HS-27A (cell line): ENCODE measurements around the gene CRYBA2.
A peak's percentile ranks its signal among the peaks of the same experiment; 100 is the strongest.

Source experiments
- DNase-seq: peaks from one replicate; pipeline ENCODE4 v3.0.0-alpha.2; 2012; ENCODE audit warnings: low read depth, missing footprints

CRYBA2 gene, protein sequence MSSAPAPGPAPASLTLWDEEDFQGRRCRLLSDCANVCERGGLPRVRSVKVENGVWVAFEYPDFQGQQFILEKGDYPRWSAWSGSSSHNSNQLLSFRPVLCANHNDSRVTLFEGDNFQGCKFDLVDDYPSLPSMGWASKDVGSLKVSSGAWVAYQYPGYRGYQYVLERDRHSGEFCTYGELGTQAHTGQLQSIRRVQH

DNA sequence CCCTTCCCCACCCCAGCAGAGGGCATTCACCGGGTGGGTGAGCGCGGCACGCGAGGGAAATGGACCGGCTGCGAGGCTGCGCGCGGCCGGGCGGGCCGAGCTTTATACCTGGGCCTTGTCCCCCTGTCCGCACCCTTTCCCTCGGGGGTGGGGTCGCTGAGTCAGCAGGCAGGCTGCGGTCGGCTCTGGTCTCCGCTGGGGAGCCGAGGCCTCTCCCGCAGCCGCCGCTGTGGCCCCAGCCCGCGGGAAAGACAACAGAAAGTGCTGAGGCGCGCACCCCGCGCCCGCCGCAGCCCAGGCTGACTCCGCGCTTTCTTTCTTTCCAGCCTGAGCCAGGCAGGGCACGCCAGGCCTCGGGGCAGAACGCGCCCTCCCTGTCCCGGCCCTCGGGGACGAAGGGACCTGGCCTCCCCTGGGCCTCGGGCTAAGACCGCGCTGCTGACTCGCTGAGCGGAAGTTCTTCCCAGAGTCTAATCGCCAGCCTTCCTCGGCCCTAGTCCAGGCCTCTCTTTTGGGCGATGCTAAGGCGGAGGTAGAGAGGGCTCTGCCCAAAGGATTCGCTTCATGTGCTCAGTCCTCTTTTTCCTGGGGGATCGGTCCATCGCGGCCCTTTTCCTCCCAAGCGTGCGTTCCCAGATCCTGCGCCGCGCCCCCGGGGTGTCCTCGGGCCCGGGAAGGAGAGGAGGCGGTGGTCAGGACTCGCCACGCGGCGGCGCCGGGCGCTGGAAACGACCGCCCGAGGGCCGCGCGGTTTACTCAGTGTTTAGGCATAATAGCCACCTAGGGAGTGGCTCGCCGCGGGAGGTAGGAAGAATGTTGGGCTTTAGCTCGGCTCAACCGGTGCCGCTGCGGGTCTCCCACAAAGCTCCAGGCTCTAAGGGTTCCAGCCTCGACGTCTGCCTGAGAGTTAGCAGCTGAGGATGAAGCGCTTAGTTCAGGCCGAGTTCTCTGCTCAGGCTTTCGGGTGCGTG lies at the start of gene CRYBA2:
Gene CRYBA2 (minus strand): TSS at position 78 of the 971 bp plus-strand sequence. CDS start 246 bp downstream, outside the sequence.
- no peak for DNase-seq

DNA sequence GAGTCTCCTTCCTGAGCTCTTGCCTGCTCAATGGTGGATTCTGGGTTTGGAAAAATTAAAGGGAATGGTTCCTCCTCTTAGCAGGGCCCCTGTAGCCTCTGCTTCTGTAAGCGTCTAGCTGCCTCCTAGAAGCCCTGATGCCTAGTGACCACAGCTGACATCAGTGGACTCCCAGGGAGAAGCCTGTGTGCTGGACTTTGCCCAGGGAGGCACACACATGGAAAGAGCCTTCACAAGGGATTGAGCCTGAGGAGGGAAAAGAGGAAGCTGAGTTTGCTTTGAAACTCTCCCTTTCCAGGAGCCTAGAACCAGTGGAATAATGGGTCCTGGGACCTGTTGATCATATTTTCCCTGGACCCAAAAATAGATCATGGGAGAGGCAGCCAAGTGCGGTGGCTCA lies 49.5 kb upstream of the CRYBA2 start:
- no peak for DNase-seq

GRCh38 chr2:219042157-219042556 lies 48.9 kb upstream of the CRYBA2 start:
- DNase-seq: no peak

GRCh38 chr2:219041252-219041651 lies 48.0 kb upstream of the CRYBA2 start, which contains the start of gene CFAP65:
Gene CFAP65 (minus strand): TSS chr2:219041516. CDS start chr2:219039048, 2,468 bp downstream.
- no peak for DNase-seq

GRCh38 chr2:219038600-219038999 lies 45.4 kb upstream of the CRYBA2 start:
- DNase-seq: no peak

GRCh38 chr2:219037783-219038499 lies 44.7 kb upstream of the CRYBA2 start:
- DNase-seq: no peak

DNA sequence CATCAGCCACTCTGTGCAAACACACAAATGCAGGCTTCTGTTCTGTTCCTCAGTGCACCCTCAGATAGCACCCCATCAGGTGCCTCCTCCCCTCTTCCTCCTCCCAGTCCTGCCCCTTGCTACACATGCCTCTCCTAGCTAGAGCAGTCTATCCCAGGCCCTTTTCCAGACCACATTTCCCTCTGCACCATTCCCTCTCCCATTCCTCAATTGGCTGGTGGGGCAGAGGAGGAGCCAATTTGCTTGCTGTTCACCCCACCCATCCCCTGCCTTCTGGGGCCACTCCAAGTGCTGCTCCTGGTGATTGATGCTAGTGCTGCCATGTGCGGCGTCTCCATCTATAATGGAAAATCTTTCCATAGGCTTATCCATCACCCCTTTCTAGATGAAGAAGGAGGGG lies 42.7 kb upstream of the CRYBA2 start:
- no peak for DNase-seq

GRCh38 chr2:219034823-219035222 lies 41.6 kb upstream of the CRYBA2 start:
- DNase-seq: no peak

GRCh38 chr2:219032051-219032745 lies 39.0 kb upstream of the CRYBA2 start:
- no peak for DNase-seq

GRCh38 chr2:219031005-219031738 lies 38.0 kb upstream of the CRYBA2 start:
- no peak for DNase-seq

- no peak for DNase-seq
These were observed 37.1 kb upstream of the CRYBA2 start for GRCh38 chr2:219030177-219030940.

GRCh38 chr2:219029829-219030165 lies 36.6 kb upstream of the CRYBA2 start:
- DNase-seq: peak; percentile 9

DNA sequence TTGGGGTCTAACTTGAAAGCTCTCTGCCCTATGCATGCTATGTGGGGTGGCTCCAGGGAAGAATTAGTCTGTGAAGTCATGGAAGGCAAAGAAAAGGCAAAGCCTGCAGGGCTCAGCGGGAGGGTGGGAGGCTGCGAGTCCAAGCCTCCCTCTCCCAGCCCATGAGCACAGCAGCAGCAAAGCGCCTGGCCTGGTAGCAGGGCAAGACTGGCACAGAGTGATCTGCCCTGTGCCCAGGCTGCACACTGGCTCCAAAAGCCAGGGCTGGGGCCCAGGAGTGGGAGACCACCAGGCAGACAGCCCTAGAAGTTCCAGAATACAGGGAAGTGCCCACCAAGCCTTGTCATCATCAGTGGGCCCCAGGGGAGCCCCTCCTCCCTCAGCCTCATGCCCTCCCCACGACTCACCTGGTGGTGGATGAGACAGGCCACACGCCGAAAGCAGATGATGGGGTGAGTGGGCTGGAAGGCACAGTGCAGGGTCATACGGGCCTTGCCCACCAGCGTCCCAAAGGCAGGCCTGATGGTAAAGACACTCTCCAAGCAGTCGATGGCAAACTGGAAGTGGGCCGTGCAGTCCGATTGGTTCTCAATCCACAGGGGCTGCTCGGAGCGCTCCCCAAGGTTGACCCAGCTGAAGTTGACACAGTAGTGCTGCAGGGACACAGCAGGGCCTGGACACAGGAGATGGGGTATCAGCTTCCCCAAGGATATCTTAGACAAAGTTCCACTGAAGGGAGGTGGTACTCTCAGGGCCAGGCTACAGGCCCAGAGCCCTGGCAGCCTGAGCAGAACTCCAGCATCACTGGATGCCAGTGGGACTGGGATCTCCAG lies 36.0 kb upstream of the CRYBA2 start:
- no peak for DNase-seq

GRCh38 chr2:219028141-219028540 lies 34.9 kb upstream of the CRYBA2 start:
- no peak for DNase-seq

GRCh38 chr2:219027511-219028055 lies 34.4 kb upstream of the CRYBA2 start:
- DNase-seq: no peak

DNA sequence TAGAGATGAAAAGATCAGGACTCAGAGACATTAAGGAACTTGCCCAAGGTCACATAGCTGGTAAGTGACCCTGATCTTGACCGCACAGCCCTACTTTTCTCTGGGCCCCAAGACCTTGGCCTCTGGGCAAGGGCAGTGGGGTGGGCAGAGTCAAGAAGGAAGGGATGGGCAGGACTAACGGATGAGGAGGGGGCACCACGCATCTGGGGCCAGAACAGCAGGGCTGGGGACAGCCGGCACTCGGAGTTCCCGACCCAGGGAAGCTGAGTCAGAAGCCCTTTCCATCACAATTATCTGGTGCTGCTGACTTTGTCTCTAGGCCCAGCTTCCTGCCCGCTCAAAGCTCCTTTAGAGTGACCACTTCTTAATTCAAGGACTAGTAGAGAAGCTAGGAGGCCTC lies 33.7 kb upstream of the CRYBA2 start:
- DNase-seq: no peak

DNA sequence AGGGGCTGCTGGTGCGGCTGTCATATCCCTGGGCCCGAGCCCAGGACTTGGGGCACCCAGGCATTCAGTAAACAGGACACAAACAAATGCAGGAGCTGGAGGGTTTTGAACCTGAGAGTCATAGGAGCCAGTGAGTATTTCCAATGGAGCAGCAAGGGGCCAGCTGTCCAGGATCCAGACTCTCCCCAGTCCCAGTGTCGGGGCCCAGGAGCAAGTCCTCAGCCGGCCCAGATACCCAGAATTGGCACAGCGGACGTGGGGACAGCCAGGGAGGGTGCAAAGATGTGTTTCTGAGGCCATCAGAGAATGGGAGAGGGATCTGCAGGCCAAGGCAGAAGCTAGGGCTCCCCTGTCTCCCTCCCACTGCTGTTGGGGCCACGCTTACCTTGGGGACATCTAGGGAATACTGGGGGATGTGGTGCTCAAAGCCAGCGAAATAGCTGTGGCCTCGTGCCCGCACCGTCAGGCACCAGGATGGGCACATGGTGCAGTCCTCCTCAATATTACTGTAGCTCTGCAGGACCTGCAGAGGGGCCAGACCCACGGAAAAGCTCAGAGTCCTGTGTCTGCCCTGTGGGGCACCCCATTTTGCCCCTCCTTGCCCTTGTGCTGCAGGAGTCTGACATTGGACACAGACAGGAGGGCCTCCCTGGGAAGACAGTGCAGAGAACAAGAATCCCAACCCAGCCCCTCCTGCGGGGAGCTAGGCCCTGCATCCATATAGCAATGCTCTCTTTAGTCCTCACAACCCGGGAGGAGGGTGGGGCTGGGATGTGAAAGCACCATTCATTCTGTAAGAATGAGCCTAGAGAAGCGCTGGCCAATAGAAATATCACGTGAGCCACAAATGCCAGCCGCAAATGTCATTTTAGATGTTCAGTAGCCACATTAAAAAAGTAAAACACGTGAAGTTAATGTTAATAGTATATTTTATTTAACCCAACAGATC lies 32.7 kb upstream of the CRYBA2 start:
- DNase-seq: no peak

- no peak for DNase-seq
These were observed 30.8 kb upstream of the CRYBA2 start for GRCh38 chr2:219024059-219024458.
